Omental fat pad (tissue), 4 donors: ENCODE results near the gene LARGE1. TPM values are rescaled to one million over a fixed set of nuclear protein-coding genes. Genes with fewer than 3 reads are reported as not detected.

ENCODE experiments used
- ATAC-seq: fragments of 150-250 bp; one replicate; pipeline ENCODE4 v1.9.1; 2016; ENCODE audit warnings: mild to moderate bottlenecking, moderate library complexity; ENCODE audit not compliant: low FRiP score
- DNase-seq: peaks from one replicate; pipeline ENCODE4 v3.0.0-alpha.2; 2019; ENCODE audit warnings: low spot score
- CTCF ChIP-seq, 3 donors: fragments of 450-650 bp; IDR thresholded peaks; one replicate each; pipeline ENCODE4 v1.5.1; 2016 to 2017; ENCODE audit warnings: antibody characterized with exemption in 3 of 3, mild to moderate bottlenecking in 3 of 3, moderate library complexity in 2 of 3
- total RNA-seq, 4 donors: library from RNA; depleted of rRNA; stranded (reverse); fragments of >200 nt; gene quantifications; one replicate each; pipeline ENCODE4 v1.1.0, GENCODE V29; 2016

LARGE1 gene
- total RNA-seq, 4 donors from 2014 or later = 16.5 to 31.2 (median 22.3) TPM

GRCh38 chr22:33648478-33648877 lies 271.8 kb downstream of the LARGE1 start:
- TF ChIP-seq CTCF (IDR thresholded peaks at IDR 0.05) = no peak
- ATAC-seq = no peak

GRCh38 chr22:33640900-33641299 lies 279.4 kb downstream of the LARGE1 start:
- no peak for TF ChIP-seq CTCF (IDR thresholded peaks at IDR 0.05)
- no peak for ATAC-seq
- no peak for DNase-seq

More at GRCh38 chr22:33648478-33648877, 271.8 kb downstream of the LARGE1 start:
- DNase-seq = no peak

GRCh38 chr22:33639588-33640254 lies 280.6 kb downstream of the LARGE1 start:
- ATAC-seq = no peak
- no peak for DNase-seq
- no peak for TF ChIP-seq CTCF (IDR thresholded peaks at IDR 0.05)

- no peak for DNase-seq
- ATAC-seq = no peak
- no peak for TF ChIP-seq CTCF (IDR thresholded peaks at IDR 0.05)
Measured at GRCh38 chr22:33635766-33636165, 284.5 kb downstream of the LARGE1 start.

GRCh38 chr22:33631777-33632176 lies 288.5 kb downstream of the LARGE1 start:
- no peak for ATAC-seq
- no peak for TF ChIP-seq CTCF (IDR thresholded peaks at IDR 0.05)
- no peak for DNase-seq

GRCh38 chr22:33625959-33626358 lies 294.3 kb downstream of the LARGE1 start:
- no peak for DNase-seq
- TF ChIP-seq CTCF (IDR thresholded peaks at IDR 0.05) = no peak
- ATAC-seq = no peak

GRCh38 chr22:33620085-33620484 lies 300.2 kb downstream of the LARGE1 start:
- no peak for DNase-seq
- no peak for TF ChIP-seq CTCF (IDR thresholded peaks at IDR 0.05)
- ATAC-seq = no peak
